ENCODE measurements around the gene ABCA2.

Gene ABCA2

GRCh38 chr9:136996361-136997292 is 31.4 kb downstream of the ABCA2 start, which contains the start of gene CLIC3:
Gene CLIC3 (minus strand): TSS chr9:136996568. CDS start chr9:136996543, 25 bp downstream.
- no peak for DNase-seq

GRCh38 chr9:136995772-136996311 is 32.2 kb downstream of the ABCA2 start:
- no peak for DNase-seq

GRCh38 chr9:136995362-136995761 is 32.7 kb downstream of the ABCA2 start:
- DNase-seq: no peak

GRCh38 chr9:136994888-136995230 is 33.2 kb downstream of the ABCA2 start:
- no peak for DNase-seq

GRCh38 chr9:136994180-136994887 is 33.7 kb downstream of the ABCA2 start:
- DNase-seq: no peak

- DNase-seq: no peak
Measured at GRCh38 chr9:136992819-136993369, 35.1 kb downstream of the ABCA2 start.

GRCh38 chr9:136991993-136992818 is 35.8 kb downstream of the ABCA2 start, which contains the start of gene PAXX:
Gene PAXX (plus strand): TSS chr9:136992422. CDS start chr9:136992444, 22 bp downstream.
- peak; percentile 75 to 89 for DNase-seq

- DNase-seq: no peak
Measured at GRCh38 chr9:136990242-136990911, 37.7 kb downstream of the ABCA2 start.

GRCh38 chr9:136988872-136989271 is 39.2 kb downstream of the ABCA2 start:
- DNase-seq: no peak

- no peak for DNase-seq
Measured at GRCh38 chr9:136985853-136986252, 42.2 kb downstream of the ABCA2 start.

GRCh38 chr9:136985027-136985602 is 42.9 kb downstream of the ABCA2 start:
- DNase-seq: no peak

- DNase-seq: no peak
Measured at GRCh38 chr9:136984464-136985026, 43.5 kb downstream of the ABCA2 start.

- no peak for DNase-seq
Measured at GRCh38 chr9:136983656-136984314, 44.3 kb downstream of the ABCA2 start.

- no peak for DNase-seq
Measured at GRCh38 chr9:136983167-136983566, 44.9 kb downstream of the ABCA2 start.

GRCh38 chr9:136982232-136983051 is 45.6 kb downstream of the ABCA2 start, which contains the start of gene LCNL1:
Gene LCNL1 (plus strand): TSS chr9:136982993. CDS start chr9:136983587, 594 bp downstream.
- no peak for DNase-seq

GRCh38 chr9:136981588-136982231 is 46.3 kb downstream of the ABCA2 start:
- no peak for DNase-seq

- DNase-seq: no peak
Measured at GRCh38 chr9:136980669-136981478, 47.2 kb downstream of the ABCA2 start.
